SKM-1 (cell line): ENCODE results near the gene LRRC52.

Experiments
- DNase-seq: peaks from one replicate; lab custom pipeline; 2025; ENCODE audit not compliant: unreplicated experiment; lab: John Stamatoyannopoulos, UW

Gene LRRC52

GRCh38 chr1:165537356-165538109 lies 6.3 kb upstream of the LRRC52 start:
- no peak for DNase-seq

DNA sequence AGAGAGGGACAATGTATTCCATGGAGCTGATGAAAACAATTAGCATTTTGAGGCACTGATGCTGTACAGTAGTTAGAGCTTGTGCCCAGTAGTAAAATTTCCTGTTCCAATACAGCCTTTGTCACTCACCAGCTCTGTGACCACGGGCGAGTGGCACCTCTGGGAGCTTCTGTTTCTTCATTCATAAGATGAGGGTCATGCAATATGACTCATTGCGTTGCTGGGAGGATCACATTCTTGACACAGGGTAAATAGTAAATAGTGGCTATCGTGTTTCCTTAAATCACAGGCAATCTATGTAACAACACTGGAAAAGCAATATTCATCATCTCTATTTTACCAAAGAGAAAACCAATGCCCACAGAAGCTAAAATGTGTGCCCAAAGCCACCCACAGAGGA lies 4.5 kb upstream of the LRRC52 start:
- DNase-seq: no peak

DNA sequence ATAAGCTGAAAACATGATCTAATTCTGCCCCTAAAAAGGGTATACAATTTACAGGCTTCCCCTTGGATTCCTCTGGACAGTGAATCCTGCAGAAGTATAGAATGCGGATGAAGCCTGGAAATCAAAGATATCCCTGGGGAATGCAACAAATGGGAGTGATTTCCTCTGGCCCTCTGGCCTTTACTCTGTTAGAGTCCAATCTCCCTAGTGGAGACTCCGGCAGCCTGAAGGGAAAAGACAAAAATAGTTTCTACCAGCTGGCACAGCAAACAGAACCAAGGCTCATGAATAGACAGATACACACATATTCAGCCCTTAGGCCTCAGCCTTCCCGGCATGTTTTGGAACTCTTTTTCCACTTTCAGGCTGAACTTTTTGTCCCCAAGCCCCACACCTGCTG lies 3.9 kb upstream of the LRRC52 start:
- DNase-seq: no peak

- no peak for DNase-seq
These were observed 1.7 kb upstream of the LRRC52 start for GRCh38 chr1:165542015-165542631.

DNA sequence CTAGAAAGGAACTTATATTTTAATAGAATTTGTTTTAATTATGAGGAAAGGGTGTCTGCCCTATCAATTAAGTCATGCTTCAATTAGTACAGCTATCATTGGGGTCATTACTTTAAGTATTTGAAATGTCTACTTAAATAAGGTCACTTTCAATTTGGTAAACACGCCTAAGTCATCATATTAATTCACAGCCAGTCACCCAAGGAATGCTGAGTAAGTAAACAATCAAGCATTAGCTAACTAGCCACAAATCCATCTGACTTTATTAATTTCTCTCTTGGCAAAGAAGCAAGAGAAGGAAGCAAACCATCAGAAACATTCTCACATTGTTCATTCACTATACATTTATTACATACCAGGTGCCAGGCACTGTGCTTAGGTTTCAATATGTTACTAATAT lies 1.2 kb upstream of the LRRC52 start:
- no peak for DNase-seq

- no peak for DNase-seq
These were observed 1.2 kb downstream of the LRRC52 start for GRCh38 chr1:165544996-165545395.

- DNase-seq: no peak
These were observed 2.2 kb downstream of the LRRC52 start for GRCh38 chr1:165545974-165546373.

GRCh38 chr1:165549973-165550372 lies 6.2 kb downstream of the LRRC52 start:
- DNase-seq: no peak

- DNase-seq: no peak
These were observed 7.7 kb downstream of the LRRC52 start for GRCh38 chr1:165551469-165551868.

DNA sequence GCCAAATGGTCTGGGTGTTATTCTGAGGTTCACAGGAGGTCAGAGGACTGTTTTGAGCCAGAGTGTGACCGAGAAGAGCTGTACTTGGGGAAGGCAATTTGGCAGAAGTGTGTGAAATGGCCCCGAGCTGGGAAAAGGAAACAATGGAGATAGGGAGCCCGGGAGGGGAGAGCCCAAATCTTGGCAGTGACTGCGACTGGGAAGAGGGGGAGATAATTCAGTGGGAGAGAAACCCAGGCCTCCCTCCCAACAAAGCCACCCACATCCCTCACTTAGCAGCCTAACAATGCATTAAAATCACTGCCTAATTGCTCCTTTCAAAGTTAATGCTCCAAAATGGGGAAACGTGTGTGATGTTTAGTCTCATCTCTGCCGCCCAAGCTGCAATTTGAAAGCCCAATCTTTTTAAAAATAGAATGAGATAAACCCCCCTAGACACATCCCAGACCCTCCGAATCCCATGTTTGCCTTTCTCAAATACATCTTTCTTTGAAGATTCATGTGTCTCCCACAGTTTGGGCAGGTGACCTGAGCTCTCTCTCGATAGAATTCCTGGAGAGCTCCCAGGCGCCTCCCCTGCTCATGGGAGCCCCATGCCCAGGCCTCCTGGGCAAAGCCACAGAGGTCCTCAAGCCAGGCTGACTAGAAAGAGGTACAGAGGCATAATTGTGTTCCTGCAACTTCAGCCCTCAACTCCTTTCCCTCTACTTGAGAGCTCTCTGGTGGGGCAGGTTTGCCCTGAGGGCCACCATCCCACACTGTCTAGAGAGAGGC lies 17.3 kb downstream of the LRRC52 start:
- no peak for DNase-seq

GRCh38 chr1:165562571-165562970 lies 18.8 kb downstream of the LRRC52 start:
- DNase-seq: no peak

GRCh38 chr1:165563551-165563950 lies 19.8 kb downstream of the LRRC52 start:
- DNase-seq: no peak

DNA sequence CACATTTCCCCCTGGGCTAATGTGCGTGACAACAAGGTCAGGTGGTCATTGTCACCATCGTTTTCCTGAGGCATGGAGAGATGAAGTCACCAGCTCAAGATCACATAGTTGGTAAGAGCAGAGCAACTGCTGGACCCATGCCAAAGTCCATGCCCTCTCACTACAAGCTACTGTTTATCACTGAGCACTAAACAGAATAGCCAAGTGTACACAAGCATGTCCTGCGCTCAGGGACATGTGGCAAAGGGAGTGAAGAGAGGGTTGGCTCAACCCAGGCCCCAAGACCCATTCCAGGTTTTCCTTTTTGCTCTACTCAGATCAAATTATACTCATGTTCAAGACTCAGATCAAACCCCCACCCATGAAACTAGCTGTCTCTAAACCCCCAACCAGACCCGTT lies 20.8 kb downstream of the LRRC52 start:
- no peak for DNase-seq

- no peak for DNase-seq
These were observed 22.1 kb downstream of the LRRC52 start for GRCh38 chr1:165565751-165566490.

- DNase-seq: no peak
These were observed 26.3 kb downstream of the LRRC52 start for GRCh38 chr1:165570078-165570477.

GRCh38 chr1:165573787-165574186 lies 30.0 kb downstream of the LRRC52 start:
- no peak for DNase-seq

GRCh38 chr1:165574295-165574694 lies 30.5 kb downstream of the LRRC52 start:
- no peak for DNase-seq

DNA sequence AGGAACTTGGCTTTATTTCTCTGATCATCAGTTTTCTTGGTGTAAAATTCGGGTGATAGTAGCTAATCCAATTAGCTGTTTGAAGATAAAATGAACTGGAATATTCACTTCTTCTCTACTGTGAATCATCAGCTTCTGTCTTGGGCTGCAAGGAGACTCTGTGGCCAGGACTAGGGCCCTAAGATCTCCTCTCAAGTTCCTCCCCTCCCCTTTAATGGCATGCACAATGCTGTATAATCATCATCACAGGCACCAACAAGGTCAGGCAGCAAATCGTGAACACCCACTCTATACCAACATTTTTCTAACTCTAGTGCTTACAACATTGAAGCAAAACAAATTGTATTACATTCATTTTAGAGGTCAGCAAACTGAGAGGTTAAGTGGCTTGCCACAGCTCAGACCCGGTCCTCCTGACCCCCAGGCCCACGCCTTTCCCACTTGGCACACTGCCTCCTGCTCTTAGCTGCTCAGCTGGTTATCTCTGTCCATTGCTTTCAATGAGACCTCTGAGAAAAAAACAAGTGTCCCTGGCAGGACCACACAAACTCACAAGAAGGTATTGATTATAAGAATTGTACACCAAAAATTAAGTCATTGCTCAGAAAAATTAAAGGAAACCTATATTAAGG lies 31.8 kb downstream of the LRRC52 start:
- no peak for DNase-seq

DNA sequence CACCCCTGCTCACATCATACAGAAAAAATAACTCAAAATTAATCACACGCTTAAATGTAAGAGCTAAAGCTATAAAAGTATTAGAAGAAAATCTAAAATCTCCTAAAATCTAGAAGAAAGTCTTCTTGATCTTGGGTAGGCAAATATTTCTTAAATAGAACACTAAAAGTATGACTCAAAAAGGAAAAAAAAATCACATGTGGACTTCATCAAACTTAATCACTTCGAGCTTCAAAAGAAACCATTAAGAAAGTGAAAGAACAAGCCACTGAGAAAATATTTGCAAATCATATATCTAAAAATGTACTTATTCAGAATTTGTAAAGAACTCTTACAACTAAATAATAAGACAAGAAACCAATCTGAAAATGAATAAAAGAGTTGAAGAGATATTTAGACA lies 32.7 kb downstream of the LRRC52 start:
- DNase-seq: no peak

DNA sequence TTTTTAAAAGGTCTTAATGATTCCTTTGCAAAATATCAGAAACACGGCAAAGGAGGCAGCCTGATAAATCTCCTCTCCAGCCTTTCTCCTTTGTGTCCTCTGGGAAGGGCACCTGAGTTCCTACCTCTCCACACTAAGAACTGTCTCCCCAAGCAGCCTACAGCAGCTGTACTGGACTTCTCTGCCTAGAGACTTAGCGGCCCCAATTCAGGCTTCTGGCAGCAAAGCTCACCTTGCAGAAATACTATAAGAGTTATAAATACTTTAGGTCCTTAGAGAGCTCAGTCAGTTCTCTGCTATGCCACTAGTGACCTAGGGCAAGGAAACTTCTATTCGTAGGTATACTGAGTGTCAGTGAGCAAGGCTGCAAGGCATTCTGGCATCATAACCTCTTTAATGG lies 33.9 kb downstream of the LRRC52 start:
- DNase-seq: no peak
